Measurements from ENCODE around the gene NOTCH3.

GRCh38 chr19:15212711-15213110 is 11.9 kb upstream of the NOTCH3 start:
- TF ChIP-seq ZNF423 (CRISPR knock-in tag; IDR thresholded peaks at IDR 0.05) (no peak), CTCF (IDR thresholded peaks at IDR 0.05) (no peak), CREM (CRISPR knock-in tag; IDR thresholded peaks at IDR 0.05) (no peak), SMAD4 (CRISPR knock-in tag; IDR thresholded peaks at IDR 0.05) (no peak), USF1 (CRISPR knock-in tag; IDR thresholded peaks at IDR 0.05) (no peak), MXD4 (CRISPR knock-in tag; IDR thresholded peaks at IDR 0.05; ENCODE audit: borderline replicate concordance) (no peak), ZBTB21 (CRISPR knock-in tag; IDR thresholded peaks at IDR 0.05; ENCODE audit: borderline replicate concordance) (no peak), FOXK1 (CRISPR knock-in tag; IDR thresholded peaks at IDR 0.05) (no peak), SP1 (CRISPR knock-in tag; conservative IDR thresholded peaks at IDR 0.05) (no peak), ZNF263 (CRISPR knock-in tag; IDR thresholded peaks at IDR 0.05; ENCODE audit: low read depth) (no peak), FOXJ3 (CRISPR knock-in tag; IDR thresholded peaks at IDR 0.05; ENCODE audit: borderline replicate concordance) (no peak), ARID4B (CRISPR knock-in tag; IDR thresholded peaks at IDR 0.05; ENCODE audit: borderline replicate concordance) (no peak)

All from WTC11 (cell line).